Neutrophil (primary cell): ENCODE measurements around the gene AIFM3.

Source experiments
- H3K27ac ChIP-seq: fragments of 200-600 bp; sonication (generic); 2 replicates; pipeline ENCODE4 v1.5.1; 2016; ENCODE audit warnings: mild to moderate bottlenecking, moderate library complexity
- H3K27me3 ChIP-seq: fragments of 200-600 bp; sonication (generic); 2 replicates; pipeline ENCODE4 v1.6.0; 2016; ENCODE audit warnings: mild to moderate bottlenecking
- H3K36me3 ChIP-seq: fragments of 200-600 bp; sonication (generic); 2 replicates; pipeline ENCODE4 v1.5.1; 2017
- H3K4me1 ChIP-seq, 2 experiments: fragments of 200-600 bp in 1 of 2; sonication (generic) in 1 of 2; 1 replicate in 1 of 2; 2 replicates in 1 of 2; pipeline versions ENCODE4 v1.5.1 to v1.6.1; 2013 to 2016; ENCODE audit warnings: low read depth in 1 of 2, low read length in 1 of 2, mild to moderate bottlenecking in 1 of 2, moderate library complexity in 1 of 2; ENCODE audit not compliant: control insufficient read depth in 1 of 2, insufficient read depth in 1 of 2
- H3K4me3 ChIP-seq, 2 experiments: fragments of 200-600 bp in 1 of 2; sonication (generic) in 1 of 2; 1 replicate in 1 of 2; 2 replicates in 1 of 2; pipeline ENCODE4 v1.5.1; 2013 to 2016; ENCODE audit warnings: low read depth in 1 of 2, low read length in 1 of 2, mild to moderate bottlenecking in 1 of 2, moderate library complexity in 1 of 2
- H3K9me3 ChIP-seq: fragments of 200-600 bp; sonication (generic); 2 replicates; pipeline ENCODE4 v1.5.1; 2016
- TF ChIP-seq, protein P1 (sequence below): fragments of 200-600 bp; sonication (generic); IDR thresholded peaks from 2 replicates; pipeline ENCODE4 v1.5.1; 2016; ENCODE audit warnings: antibody characterized with exemption

The AIFM3 gene, protein sequence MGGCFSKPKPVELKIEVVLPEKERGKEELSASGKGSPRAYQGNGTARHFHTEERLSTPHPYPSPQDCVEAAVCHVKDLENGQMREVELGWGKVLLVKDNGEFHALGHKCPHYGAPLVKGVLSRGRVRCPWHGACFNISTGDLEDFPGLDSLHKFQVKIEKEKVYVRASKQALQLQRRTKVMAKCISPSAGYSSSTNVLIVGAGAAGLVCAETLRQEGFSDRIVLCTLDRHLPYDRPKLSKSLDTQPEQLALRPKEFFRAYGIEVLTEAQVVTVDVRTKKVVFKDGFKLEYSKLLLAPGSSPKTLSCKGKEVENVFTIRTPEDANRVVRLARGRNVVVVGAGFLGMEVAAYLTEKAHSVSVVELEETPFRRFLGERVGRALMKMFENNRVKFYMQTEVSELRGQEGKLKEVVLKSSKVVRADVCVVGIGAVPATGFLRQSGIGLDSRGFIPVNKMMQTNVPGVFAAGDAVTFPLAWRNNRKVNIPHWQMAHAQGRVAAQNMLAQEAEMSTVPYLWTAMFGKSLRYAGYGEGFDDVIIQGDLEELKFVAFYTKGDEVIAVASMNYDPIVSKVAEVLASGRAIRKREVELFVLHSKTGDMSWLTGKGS

DNA sequence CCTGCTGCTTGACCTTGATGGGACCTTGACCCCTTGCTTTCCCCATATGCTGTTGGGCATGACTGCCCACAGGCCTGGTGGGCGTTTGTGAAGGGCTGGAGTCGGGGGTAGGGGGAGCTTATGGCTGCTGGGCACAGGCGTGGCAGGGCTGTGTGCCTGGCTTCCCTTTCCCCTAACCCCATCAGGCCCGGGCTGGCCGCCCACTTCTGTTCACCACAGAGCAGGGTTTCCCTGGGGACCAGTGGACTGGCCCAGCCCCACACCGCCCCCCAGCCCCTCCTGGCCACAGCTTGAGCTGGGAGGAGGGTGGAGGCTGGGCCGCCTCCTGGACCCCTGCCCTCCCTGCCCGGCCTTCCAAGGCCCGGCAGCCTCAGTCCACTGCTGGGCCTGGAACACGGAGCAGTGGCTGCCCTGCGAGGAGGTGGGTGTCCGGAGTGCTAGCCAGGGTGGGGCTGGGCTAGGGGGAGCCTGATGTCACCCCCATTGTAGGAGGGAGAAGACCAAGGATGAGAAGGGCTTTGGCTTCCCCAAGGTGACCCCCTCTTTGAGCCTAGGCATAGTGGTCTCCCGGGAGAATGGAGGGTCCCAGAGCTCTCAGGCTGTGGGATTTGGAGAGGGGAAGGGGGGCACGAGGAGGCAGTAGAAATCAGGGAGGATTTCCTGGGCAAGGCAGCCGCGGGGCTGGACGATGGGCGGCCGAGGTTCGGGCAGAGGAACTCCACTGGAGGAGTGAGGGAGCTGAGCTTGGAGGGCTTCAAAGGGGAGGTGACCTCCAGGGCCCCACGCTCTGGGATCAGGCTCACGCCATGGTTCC is at the start of gene AIFM3:
TSS of gene AIFM3 (plus strand) at position 373 of the 814 bp plus-strand sequence. CDS start 690 bp downstream, outside the sequence.
- H3K27ac ChIP-seq = no peak within 1 kb of the TSS
- TF ChIP-seq, protein P1, sequence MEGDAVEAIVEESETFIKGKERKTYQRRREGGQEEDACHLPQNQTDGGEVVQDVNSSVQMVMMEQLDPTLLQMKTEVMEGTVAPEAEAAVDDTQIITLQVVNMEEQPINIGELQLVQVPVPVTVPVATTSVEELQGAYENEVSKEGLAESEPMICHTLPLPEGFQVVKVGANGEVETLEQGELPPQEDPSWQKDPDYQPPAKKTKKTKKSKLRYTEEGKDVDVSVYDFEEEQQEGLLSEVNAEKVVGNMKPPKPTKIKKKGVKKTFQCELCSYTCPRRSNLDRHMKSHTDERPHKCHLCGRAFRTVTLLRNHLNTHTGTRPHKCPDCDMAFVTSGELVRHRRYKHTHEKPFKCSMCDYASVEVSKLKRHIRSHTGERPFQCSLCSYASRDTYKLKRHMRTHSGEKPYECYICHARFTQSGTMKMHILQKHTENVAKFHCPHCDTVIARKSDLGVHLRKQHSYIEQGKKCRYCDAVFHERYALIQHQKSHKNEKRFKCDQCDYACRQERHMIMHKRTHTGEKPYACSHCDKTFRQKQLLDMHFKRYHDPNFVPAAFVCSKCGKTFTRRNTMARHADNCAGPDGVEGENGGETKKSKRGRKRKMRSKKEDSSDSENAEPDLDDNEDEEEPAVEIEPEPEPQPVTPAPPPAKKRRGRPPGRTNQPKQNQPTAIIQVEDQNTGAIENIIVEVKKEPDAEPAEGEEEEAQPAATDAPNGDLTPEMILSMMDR = no peak
- peaks cover 6 to 14% of the 10 kb centered on the region in 2 experiments for H3K4me1 ChIP-seq

DNA sequence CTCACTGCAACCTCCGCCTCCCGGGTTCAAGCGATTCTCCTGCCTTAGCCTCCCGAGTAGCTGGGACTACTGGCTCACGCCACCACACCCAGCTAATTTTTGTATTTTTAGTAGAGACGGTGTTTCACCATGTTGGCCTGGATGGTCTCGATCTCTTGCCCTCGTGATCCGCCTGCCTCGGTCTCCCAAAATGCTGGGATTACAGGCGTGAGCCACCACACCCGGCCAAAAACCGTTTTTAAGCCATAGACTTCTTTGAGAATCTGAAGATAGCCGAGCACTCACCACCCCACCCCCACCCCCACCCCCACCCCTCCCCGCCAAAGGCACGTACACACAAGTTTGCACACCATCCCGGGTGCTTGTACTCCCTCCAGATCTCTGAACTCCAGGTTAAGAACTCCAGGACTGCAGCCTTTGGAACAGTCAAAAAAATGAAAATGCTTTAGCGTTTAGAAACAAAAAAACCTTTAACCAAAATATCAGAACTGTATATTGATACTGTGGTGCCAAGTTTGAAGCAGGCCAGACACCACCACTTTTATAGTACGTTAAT is 48.3 kb upstream of the AIFM3 start:
- no peaks in the 10 kb centered on the region for H3K36me3 ChIP-seq
- TF ChIP-seq, protein P1 = no peak
- H3K4me3 ChIP-seq = peak overlapping the region; percentile 88 to 98
- H3K4me1 ChIP-seq = peaks cover 39% of the 10 kb centered on the region in 2 experiments
- peak overlapping the region; percentile 93 for H3K27ac ChIP-seq
- no peaks in the 10 kb centered on the region for H3K9me3 ChIP-seq
- H3K27me3 ChIP-seq = no peaks in the 10 kb centered on the region

More for the DNA sequence above, at the start of gene AIFM3:
- H3K9me3 ChIP-seq = no peaks in the 10 kb centered on the region
- H3K36me3 ChIP-seq = no peaks in the 10 kb centered on the region
- H3K27me3 ChIP-seq = peaks cover 37% of the 10 kb centered on the region
- no peak within 1 kb of the TSS for H3K4me3 ChIP-seq

DNA sequence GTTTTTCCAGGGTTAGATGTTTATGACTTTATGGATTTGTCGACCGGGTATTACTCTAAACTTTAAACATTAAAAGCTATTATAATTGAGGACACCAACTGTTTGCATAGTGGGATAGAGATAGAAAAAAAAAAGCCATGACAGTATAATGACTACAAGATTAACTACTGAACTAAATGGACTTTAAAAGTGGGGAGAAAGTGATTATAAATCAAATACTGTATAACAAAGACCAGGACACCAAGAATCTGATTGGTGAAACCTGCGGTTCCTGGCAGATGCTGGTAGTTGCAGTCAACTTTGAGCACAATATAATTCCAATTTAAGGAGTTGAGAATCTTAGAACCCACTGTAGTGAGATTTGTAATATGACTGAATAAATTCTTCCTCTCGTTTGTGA is 47.3 kb upstream of the AIFM3 start:
- Histone ChIP-seq H3K9me3 (no peaks in the 10 kb centered on the region), H3K27ac (no peak overlapping the region), H3K4me1 (peaks cover 39% of the 10 kb centered on the region in 2 experiments), H3K36me3 (peaks cover 4% of the 10 kb centered on the region), H3K4me3 (peak overlapping the region; percentile 88 to 98), H3K27me3 (no peaks in the 10 kb centered on the region)
- TF ChIP-seq, protein P1 = no peak

DNA sequence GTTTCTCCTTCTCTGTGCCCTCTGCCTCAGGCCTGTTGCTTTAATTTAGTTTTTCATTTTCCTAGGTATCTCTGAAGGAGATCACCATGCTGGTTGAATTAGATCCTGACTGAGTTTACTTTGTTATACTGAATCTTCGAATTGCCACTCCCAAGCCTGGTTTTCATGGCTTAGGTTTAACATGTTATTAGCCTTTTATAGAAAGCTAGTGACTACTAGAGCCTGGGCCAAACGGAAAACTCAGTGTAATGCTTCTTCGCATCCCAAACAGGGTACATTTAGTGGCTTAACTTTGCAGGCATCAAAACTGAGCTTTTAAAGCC is 46.2 kb upstream of the AIFM3 start:
- peak overlapping the region; percentile 54 for H3K27ac ChIP-seq
- H3K36me3 ChIP-seq = peaks cover 5% of the 10 kb centered on the region
- TF ChIP-seq, protein P1 = no peak
- no peaks in the 10 kb centered on the region for H3K27me3 ChIP-seq
- peaks cover 39% of the 10 kb centered on the region in 2 experiments for H3K4me1 ChIP-seq
- H3K9me3 ChIP-seq = no peaks in the 10 kb centered on the region
- H3K4me3 ChIP-seq = no peak overlapping the region

DNA sequence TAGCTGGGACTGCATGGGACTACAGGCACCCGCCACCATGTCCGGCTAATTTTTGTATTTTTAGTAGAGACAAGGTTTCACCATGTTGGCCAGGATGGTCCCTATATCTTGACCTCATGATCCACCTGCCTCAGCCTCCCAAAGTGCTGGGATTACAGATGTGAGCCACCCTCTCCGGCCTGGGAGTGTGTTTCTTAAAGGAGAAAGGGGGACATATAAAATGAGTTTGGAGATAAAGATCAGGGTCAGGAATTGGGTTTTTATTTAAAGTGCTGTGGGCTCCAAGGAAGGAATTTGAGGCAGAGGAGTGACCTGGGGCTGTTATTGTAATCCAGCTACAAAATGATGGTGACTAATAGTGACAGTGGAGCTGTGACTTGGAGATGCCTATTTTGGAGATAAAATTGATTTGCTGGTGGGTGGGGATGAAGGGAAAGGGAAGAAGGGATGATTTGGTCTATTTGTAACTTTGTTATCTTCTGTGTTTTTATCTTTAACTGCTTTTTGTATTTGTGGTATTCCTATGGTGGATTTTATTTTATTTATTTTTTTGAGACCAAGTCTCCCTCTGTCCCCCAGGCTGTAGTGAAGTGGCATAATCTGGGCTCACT is 44.8 kb upstream of the AIFM3 start:
- H3K27me3 ChIP-seq = no peaks in the 10 kb centered on the region
- peaks cover 29 to 38% of the 10 kb centered on the region in 2 experiments for H3K4me1 ChIP-seq

More for the DNA sequence above, 44.8 kb upstream of the AIFM3 start:
- Histone ChIP-seq H3K27ac (no peak overlapping the region), H3K9me3 (no peaks in the 10 kb centered on the region), H3K36me3 (peaks cover 5% of the 10 kb centered on the region), H3K4me3 (no peak overlapping the region)
- TF ChIP-seq, protein P1 = no peak
